Measurements from ENCODE around the gene ITGB6.

ITGB6 gene

DNA sequence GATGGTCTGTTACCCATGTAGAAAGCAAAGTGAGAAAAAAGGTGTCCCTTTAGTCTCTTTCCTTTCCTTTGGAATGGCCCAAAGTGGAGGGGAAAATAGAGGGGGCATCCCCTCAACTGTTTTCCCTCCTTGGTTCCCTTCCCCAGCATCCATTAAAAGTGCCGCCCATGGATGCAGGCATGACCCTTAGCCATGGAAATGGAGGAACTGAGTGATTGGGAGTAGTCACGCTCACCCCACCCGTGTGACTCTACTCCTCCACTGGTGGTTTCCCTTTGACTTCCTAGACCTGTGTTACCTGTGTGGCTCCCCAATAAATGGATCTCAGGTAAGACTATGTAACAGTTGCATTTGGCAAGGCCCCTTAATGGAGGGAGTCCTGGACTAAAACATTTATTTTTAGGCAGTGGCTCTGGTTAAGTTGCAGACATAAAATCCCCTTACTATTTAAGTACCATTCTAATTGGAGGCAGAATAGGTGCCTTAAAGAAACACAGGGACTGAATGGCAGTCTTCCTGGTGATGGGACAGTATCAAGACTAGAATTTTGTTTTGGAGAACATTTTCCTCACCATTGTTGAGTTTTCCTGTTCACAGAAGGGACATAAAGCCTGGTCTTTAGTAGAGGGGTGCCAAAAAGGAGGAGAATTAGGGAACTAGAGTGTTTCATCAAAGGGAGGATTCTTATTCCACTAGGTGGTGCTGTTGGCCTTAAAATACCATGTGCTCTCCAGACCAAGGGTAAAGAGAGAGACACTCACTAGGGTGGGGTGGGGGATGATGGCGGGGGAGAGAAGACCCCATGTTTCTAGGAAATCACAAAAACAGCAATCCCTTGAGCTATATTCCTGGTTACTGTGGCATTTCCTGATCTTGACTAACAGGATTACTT is 112.0 kb downstream of the ITGB6 start:
- no peak for DNase-seq (ENCODE audit: low read depth)

GRCh38 chr2:160085662-160086061 is 114.4 kb downstream of the ITGB6 start:
- no peak for DNase-seq (ENCODE audit: low read depth)

DNA sequence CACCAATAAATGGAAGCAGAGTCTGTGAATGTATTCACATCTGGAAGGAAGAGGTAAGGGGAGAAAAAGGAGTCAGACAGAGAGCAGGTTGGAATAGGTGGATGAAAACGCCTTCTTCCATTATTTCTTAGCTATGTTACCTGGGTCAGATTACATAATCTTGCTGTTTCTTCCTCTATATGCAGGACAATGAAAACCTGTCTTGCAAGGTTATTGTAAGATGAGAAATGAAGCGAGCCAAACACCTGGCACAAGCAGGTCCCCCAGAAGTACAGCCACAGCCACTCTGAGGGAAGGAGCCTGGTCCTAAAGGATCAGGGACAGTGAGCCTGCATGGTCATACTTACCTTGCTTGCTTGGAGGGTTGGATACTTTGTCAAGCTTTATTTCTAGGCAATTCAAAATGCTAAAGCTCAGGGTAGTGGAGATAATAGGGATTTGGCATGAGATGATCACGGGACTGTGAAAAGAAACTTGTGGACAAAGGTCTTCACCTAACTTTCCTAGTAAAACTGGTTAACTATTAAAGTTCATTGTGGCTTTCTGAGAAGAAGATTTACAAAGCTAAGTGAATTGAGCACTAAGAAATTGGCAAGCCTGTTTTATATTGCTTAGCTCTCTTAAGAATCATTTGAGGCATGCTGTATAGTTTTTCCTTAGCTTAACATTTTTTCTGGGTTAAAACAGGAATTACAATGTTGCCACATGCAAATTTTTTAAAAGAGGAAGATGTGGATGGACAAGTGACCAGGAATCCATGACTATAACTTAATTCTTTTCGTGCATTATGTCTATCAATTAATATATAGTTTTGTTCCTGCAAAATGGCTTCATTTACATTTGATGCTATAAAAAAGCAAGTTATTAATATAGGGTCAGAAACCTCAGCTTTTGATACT is 121.9 kb downstream of the ITGB6 start:
- DNase-seq (ENCODE audit: low read depth): no peak

- no peak for DNase-seq (ENCODE audit: low read depth)
These were observed 123.2 kb downstream of the ITGB6 start for GRCh38 chr2:160076914-160077313.

DNA sequence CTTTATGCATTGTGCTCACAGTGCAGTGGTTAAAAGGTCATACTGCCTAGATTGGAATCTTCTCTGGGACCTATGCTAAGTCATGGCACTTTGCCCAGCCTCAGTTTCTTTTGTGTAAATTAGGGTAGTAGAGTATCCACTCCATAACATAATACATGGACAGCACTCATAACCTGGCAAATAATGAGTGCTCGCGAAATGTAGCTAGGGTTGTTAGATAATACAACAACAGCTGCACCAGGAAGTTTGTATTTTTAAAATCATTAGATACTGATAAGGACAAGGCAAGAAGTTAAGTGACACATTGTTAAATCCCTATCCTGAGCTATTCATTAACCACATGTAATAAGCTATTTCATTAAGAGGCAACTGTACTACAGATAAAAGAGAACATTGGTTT is 123.8 kb downstream of the ITGB6 start:
- DNase-seq (ENCODE audit: low read depth): no peak

GRCh38 chr2:160075171-160075570 is 124.9 kb downstream of the ITGB6 start:
- DNase-seq (ENCODE audit: low read depth): no peak

- no peak for DNase-seq (ENCODE audit: low read depth)
These were observed 126.7 kb downstream of the ITGB6 start for GRCh38 chr2:160073284-160073888.

DNA sequence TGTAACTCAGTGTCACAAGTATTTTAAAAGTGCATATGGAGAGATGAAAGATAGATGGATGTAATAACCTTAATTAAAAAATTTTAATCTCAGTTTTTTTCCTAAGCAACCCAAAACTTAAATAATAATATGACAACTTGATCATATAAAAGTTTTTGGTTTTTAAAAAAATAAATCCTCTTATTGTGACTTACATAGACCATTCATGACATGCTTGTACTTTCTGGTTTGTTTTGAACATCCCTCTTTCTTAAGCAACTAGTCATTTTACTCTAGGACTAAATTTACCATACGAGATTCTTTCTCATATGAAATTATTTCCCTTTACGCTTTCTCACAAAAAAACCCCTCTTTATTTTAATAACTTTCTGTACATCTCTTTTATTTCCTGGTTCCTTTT is 131.2 kb downstream of the ITGB6 start:
- DNase-seq (ENCODE audit: low read depth): no peak

- DNase-seq (ENCODE audit: low read depth): no peak
These were observed 135.2 kb downstream of the ITGB6 start for GRCh38 chr2:160064916-160065315.

DNA sequence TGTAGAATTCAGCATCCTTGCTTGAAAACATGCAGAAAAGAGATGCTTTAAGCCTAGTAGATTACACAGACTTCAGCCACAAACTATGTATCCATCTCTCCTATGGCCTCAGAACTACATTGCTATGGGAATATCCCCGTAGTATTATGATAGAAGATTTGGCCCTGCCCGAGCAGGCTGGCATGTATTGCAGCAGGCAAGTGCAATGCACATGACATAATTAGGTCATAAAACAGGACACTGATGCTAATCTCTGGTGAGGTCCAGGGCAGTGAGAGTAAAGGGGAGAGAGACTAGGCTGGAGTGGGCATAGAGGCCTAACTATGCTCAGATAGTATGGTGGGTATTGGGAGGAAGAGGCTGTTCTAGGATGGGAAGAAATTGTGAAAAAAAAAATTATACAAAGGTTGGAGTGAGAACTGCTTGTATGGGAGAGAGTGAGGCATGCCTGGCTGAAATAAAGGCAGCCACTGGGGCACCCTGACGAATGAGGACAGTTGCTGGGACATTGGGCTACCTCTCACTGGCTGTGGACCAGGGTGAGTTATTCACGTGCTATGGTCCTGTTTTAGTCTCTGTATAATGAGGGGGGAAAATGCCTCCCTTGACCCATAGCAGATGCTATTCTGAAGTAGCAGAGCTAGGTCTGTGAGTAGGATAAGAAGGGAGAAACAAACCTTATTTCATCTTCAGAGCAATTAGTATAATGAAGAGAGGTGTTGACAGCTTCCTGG is 136.0 kb downstream of the ITGB6 start:
- DNase-seq (ENCODE audit: low read depth): no peak

- DNase-seq (ENCODE audit: low read depth): no peak
These were observed 136.8 kb downstream of the ITGB6 start for GRCh38 chr2:160063271-160063670.

DNA sequence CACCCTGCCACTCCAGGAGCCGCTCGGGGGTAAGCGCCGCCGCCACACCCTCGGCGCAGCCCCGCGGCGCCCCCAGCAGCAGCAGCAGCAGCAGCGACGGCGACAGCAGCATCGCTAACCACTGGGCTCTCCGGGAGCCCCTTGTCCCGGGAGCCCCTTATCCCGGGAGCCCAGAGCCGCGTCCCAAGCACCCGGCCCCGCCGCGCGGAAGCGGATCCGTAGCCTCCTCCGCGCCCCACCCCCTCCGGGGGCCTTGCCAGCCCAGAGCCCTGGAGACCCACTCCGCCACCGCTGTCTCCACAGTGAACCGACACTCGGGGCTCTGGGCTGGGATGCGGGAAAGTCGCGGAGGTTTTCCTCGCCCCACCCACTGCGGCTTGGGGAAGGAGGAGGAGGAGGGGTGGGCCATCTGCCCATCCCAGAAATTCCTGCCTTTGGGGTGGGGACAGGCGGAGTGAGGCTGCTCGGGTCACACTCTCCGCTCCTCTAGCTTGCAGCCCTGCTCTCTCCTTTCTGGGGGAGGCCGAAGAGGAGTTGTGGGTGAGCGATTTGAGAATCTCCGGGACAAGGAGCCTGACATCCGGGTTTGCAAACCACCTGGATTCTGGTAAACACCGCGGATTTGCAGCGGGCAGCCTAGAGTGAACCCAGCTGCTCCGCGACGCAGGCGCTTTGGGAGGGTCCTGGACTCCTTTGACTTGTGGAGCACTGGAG is 137.6 kb downstream of the ITGB6 start, which contains the start of gene PLA2R1:
Gene PLA2R1, minus strand, starts transcription at position 324 of the 714 bp plus-strand sequence. Its CDS starts 212 bp downstream, at position 112.
- DNase-seq (ENCODE audit: low read depth): no peak

DNA sequence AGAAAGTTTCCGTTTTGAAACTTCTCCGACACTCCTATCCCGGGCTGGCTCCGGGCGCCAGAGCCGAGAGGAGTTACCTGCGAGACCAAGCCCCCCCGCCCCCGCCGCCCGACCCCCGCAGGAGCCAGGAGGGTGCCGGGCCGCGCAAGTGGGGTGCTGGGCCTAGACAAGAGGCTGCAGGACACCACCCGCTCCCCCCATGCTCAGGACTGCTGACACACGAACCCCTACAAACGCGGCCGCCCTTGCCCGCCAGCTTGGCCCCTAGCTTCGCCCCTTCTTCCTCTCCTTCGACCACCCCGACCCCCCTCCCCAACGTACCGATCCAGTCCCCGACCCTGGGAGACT is 138.2 kb downstream of the ITGB6 start:
- DNase-seq (ENCODE audit: low read depth): no peak

GRCh38 chr2:160061533-160061932 is 138.5 kb downstream of the ITGB6 start:
- no peak for DNase-seq (ENCODE audit: low read depth)

DNA sequence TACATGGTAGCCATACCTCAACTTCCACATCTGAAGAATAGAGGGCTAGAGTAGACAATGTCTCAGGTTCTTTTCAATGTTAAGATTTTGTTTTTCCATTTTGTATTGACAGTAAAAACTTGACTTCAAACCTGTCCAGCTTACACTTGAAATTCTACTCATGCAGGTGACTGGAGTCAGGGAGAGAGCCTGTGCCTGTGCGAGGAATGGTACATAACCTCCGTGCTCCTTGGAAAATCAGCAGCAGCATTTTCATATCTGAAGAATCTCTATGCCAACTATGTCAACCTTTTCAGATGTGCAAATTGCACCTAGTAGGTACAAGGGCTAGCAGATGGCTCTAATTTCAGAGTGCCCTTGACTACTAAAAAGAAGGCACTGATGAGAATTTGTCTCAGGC is 139.8 kb downstream of the ITGB6 start:
- no peak for DNase-seq (ENCODE audit: low read depth)

- no peak for DNase-seq (ENCODE audit: low read depth)
These were observed 142.7 kb downstream of the ITGB6 start for GRCh38 chr2:160057356-160057755.

- DNase-seq (ENCODE audit: low read depth): no peak
These were observed 144.4 kb downstream of the ITGB6 start for GRCh38 chr2:160055726-160056108.

DNA sequence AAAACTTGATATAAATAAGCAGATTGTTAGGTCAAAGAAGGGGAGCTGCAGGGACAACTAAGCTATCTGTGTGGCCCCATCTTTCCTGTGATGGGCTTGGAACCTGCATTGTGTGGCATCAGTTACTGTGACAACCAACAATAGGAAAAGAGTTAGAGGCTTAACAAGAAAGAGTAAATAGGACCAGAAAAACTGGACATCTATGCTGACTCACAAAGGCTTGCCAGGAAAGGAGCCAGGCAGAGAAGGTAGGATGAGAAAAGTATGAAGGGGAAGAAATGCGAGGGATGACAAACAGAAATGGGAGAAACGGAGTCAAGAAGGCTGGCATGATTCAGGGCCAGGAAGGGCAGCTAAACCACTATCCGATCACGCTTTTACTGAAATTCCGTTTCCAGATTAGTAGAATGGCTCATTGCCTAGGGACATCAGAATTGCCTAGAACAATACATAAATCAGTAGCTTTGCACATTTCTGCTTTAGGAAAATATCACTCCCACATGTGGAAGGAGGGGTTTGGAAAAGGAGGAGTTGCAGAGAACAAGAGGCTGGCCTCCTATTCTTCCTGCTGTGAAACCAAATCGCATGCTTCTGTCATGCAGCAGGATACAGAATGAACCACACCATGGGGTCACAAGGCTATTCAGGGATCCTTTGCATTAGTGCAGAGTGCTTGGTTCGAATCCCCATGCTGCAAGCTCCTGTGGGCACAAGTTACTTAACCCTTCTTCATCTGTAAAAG is 144.9 kb downstream of the ITGB6 start:
- no peak for DNase-seq (ENCODE audit: low read depth)

DNA sequence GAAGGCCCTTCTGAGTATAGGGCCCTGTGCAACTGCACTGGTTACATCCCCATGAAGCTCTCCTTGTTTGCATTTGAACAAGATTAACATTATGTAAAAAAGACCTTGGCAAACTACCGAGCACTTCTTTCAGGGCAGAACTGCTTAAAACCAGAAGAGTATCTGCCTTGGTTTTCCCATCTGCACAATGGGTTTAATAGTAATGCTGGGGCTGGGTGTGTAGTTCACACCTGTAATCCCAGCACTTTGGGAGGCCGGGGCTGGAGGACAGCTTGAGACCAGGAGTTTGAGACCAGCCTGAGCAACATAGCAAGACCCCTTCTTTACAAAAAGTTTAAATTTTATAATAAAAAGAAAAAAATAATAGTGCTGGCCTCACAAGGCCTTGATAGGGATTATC is 146.1 kb downstream of the ITGB6 start:
- no peak for DNase-seq (ENCODE audit: low read depth)

- DNase-seq (ENCODE audit: low read depth): no peak
These were observed 147.5 kb downstream of the ITGB6 start for GRCh38 chr2:160052531-160052930.
